NB4 (cell line): Measurements from ENCODE around the gene CRTC1.

Source experiments
- TF ChIP-seq, protein P1 (sequence below): IDR thresholded peaks from one replicate; pipeline ENCODE4 v1.5.1; 2012; ENCODE audit warnings: low read depth, low read length
- TF ChIP-seq, protein P2 (sequence below): IDR thresholded peaks from 2 replicates; pipeline ENCODE4 v1.6.1; 2011; ENCODE audit warnings: low read depth, low read length

DNA sequence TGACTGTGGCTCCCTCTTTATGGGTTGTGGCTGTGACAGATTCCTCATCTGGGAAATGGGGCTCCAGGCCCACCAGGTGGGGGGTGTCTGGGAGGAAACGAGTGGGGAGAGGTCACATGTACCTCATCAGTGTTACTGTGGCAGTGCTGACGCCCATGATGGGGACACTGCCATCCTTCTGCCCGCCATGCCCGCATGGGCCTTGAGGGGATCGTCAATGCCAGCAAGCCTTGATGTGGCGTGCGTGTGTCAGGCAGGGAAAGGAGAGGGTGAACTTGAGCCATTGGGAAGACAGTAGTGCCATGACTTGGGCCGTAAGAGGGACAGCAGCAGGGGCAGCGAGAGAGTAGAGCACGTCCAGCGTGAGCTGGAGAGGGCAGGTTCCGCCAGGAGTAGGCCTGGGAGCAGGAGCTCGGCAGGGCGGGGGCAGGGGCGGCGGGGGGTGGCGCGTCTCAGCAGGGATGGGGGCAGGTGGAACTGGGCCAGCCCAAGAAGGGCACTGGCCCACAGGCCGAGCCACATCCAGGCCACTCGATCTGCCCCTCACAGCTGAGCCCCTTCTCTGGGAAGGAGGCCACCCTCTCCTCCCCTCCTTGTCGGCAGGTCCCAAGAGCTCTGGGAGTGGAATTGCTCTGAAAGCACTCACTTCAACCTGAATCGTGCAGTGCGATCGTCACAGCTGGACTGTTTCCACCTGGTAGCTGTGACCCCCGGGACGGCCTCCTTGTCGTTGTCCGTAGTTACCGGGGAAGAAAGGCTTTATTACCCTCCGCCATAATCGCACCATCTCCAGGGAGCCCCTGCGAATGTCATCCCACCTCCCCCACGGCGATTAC, 36.7 kb upstream of the CRTC1 start:
- TF ChIP-seq, protein P1, sequence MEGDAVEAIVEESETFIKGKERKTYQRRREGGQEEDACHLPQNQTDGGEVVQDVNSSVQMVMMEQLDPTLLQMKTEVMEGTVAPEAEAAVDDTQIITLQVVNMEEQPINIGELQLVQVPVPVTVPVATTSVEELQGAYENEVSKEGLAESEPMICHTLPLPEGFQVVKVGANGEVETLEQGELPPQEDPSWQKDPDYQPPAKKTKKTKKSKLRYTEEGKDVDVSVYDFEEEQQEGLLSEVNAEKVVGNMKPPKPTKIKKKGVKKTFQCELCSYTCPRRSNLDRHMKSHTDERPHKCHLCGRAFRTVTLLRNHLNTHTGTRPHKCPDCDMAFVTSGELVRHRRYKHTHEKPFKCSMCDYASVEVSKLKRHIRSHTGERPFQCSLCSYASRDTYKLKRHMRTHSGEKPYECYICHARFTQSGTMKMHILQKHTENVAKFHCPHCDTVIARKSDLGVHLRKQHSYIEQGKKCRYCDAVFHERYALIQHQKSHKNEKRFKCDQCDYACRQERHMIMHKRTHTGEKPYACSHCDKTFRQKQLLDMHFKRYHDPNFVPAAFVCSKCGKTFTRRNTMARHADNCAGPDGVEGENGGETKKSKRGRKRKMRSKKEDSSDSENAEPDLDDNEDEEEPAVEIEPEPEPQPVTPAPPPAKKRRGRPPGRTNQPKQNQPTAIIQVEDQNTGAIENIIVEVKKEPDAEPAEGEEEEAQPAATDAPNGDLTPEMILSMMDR = no peak
- TF ChIP-seq, protein P2, sequence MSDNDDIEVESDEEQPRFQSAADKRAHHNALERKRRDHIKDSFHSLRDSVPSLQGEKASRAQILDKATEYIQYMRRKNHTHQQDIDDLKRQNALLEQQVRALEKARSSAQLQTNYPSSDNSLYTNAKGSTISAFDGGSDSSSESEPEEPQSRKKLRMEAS = no peak
